ENCODE results near the gene RAD9A.

GRCh38 chr11:67381244-67381972, 10.4 kb upstream of the RAD9A start:
- TF ChIP-seq EZH2 (IDR thresholded peaks at IDR 0.05; ENCODE audit: insufficient read depth, poor library complexity, severe bottlenecking), result no peak
- no peak for TF ChIP-seq EZH2phosphoT487 (IDR thresholded peaks at IDR 0.05; ENCODE audit: insufficient read depth, low read depth)

Data from GM23248 (cell line).